DMS53 (cell line): Measurements from ENCODE around the gene SLC13A5.
"Not testable (repeated sequence)": the region's sequence is repeated elsewhere in the genome, so short reads cannot be mapped to it uniquely, and the experiment has no call there.

ENCODE experiments used
- DNase-seq: peaks from one replicate; lab custom pipeline; 2025; lab: John Stamatoyannopoulos, UW

SLC13A5 gene

GRCh38 chr17:6661464-6661848 is 51.7 kb downstream of the SLC13A5 start:
- DNase-seq: no peak

GRCh38 chr17:6660805-6661463 is 52.2 kb downstream of the SLC13A5 start:
- no peak for DNase-seq

GRCh38 chr17:6660101-6660500 is 53.1 kb downstream of the SLC13A5 start:
- DNase-seq: no peak

- not testable (repeated sequence) for DNase-seq
These were observed 54.8 kb downstream of the SLC13A5 start for GRCh38 chr17:6658411-6658810.

GRCh38 chr17:6657633-6658287 is 55.4 kb downstream of the SLC13A5 start:
- DNase-seq: no peak

GRCh38 chr17:6656797-6657632 is 56.2 kb downstream of the SLC13A5 start:
- DNase-seq: peak; percentile 82

DNA sequence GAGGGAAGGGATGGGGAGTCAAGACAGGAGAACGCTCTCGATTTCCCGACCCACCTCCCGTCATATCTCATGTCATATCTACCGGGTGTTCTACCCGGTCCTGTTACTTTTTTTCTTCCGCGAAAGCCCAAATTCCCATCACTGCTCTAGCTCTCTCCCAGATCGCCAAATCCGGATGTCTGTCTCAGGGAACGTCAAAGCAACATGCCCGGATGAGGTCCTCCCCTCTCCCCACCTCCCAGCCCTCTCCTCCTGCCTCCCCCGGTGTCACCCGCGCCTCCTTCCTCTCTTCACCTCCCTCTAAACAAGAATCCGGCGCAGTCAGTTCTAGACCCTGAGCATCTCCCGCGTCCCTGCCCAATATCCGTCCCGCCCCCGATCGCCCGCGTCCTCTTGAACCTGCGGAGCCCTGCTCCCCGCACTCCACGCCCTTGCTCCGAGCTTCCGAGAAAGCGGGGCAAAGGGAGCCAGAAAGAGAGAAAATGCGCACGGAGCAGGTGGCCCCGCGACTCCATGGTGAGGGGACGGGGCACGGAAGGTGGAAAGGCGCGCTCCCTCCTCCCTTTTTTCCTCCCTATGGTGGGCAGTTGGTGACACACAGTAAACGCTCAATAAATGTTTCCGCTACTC is 57.3 kb downstream of the SLC13A5 start:
- DNase-seq: peak; percentile 51

DNA sequence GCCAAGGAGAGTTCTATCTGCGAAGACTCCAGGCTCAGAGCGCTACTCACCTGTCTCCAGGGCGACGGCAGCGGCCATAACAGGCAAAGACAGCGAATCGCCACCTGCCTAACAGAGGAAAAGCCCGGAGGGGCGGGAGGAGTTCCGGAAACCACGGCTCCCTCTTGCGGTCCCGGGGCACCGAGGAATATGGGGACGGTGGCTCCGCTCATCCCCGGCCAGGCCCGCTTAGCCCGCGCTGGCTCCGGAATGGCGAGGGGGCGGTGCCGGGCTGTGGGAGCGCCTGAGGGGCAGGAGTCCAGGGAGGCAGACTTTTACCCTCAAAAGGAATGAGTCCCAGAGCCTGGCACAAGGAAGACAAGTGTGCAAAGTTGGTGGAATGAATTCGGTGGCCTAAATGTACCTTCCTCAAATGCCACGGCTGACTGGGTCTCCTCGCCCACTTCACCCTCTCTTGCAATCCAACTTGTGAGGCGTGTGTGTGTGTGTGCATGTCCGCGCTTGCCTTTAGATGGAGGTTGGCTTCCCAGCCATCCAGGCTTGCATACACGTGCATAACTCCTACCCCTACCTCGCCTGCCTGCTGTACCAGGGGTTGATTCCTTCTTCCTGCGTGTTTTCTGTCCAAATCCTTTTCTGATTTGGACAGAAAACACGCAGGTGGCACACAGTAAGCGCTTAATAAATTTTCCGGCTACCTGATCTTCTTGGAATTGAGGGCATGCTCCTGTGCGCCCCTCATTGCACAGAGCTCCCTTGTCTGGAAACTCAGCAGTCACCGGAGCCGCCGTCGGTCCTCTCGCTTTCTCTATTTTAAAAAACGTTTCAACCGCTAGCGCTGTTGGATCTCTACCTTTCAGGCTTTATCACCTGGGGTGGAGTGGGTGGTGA is 58.1 kb downstream of the SLC13A5 start:
- peak; percentile 96 for DNase-seq

DNA sequence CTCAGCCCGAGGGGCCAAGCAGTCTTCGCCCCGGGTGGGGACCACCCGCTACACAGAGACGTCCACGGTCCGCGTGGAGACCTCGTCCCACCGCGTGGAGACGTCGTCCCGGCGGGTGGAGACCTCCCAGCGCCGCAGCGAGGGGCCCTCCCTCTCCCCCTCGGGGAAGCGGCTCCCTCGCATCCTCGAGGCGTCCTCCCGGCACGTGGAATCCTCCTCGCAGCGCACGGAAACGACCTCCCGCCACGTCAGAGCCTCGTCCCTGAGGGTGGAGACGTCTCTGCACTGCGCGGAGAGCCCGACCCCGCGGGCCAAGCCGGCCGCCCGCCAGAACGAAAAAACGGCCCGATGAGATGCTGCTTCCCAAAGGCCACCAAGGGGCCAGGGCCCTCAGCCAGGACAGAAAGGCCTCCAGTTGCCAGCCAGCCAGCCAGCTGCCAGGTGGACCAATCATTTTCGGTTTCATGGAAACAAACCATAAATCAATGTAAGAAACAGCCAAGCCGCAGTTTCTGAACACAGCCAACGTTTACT is 61.2 kb downstream of the SLC13A5 start:
- DNase-seq: peak; percentile 73

DNA sequence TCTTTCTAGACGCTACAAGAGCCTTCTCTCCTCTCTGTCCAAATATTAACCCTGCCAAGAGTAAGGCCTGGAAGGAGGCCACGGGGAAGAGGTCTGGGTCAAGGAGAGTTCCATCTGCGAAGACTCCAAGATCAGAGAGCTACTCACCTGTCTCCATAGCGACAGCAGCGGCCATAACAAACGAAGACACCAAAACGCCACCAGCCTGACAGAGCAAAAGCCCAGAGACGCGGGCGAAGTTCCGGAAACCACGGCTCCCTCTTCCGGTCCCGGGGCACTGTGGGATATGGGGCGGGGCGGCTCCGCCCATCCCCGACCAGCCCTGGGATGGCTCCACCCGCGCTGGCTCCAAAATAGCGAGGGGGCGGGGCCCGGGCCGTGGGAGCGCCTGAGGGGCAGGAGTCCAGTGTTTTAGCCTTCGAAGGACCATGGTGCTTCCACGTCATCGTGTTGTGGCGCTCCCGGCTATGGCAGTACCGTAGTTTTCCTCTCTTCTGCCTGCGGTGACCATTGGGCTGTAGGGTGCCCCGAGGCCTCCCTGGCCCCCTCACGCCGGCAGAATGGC is 61.7 kb downstream of the SLC13A5 start, which contains the start of the genes C17orf100 and MED31:
C17orf100 (plus strand) TSS at position 409 of the 565 bp plus-strand sequence; CDS start at position 561, 152 bp downstream.
MED31 (minus strand) TSS at position 252 of the 565 bp plus-strand sequence; CDS start at position 175, 77 bp downstream.
- peak; percentile 99 for DNase-seq

DNA sequence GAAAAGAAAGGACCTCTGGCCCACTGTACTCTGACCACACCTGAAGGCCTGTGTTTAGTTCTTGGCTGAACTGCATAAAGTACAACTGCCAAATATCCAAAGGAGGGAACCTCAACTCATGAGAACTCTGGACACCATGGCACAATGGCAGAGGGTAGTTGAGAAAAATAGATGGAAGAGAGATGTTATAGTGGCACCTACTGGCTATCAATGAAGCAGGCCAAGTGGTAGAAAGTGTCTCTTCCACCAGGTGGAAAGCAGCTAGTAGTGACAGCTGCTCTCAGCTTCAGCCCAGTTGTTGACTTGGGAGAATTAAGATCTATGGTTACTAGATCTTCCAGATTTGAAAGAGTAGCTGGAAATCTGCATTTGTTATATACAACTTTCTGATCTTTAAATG is 65.0 kb downstream of the SLC13A5 start:
- peak; percentile 56 for DNase-seq

GRCh38 chr17:6643451-6644125 is 69.6 kb downstream of the SLC13A5 start:
- DNase-seq: peak; percentile 17

- DNase-seq: no peak
These were observed 70.6 kb downstream of the SLC13A5 start for GRCh38 chr17:6642592-6642991.

DNA sequence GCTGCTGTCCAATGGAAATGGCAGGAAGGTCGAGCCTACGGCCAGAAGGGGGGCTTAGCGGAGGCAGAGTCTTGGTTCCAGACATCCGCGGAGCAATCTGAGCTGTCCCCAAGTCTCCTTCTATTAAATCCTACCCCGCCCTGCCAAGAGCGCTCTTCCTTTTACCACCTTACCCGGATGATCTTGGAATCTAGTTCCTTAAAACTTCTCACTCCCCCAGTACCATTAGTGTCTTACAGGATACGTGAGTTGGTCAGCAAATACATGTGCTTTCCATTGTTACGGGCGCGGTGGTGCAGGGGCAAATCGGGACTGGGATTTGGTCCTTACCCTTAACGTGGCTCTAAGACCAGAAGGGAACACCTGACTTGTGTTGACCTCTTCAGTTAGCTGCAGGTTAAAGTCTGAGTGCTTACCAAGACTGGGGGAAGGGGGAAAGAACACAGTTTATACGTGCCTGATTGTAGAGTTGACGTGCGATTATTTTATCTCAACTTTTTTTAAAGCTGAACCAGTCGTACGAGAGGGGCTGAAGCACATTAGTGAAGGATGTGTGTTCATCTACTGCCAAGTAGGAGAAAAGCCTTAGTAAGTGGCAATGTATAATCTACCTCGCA is 71.8 kb downstream of the SLC13A5 start:
- peak; percentile 75 for DNase-seq

DNA sequence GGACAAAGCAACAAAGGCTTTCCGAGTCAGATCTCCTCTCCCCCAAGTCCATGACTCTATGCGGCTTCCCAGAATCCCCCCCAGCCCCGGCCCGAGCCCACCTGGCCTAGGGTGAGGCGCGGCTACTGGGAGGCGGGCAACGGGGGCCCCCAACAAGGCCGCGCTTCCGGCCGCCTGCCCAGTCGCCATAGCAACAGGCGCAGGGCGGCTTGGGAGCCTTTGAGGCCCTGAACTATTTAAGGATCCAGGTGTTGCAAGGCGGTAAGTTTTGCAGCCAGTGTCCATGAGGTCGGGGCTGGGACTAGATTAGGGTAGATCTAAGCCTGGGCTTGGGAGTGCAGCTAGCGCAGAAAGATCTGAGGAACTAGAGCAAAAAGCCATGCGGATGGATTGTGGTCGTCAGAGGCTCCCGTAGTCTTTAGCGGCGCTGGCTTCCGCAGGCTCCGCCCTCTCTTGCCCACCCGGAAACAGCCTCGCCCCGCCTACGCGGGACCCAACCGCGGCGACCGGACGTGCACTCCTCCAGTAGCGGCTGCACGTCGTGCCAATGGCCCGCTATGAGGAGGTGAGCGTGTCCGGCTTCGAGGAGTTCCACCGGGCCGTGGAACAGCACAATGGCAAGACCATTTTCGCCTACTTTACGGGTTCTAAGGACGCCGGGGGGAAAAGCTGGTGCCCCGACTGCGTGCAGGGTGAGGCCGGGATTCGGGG is 72.5 kb downstream of the SLC13A5 start, which contains the start of the genes KIAA0753 and TXNDC17:
KIAA0753 (minus strand) TSS at position 176 of the 711 bp plus-strand sequence. CDS start 5,608 bp downstream, outside the sequence.
TXNDC17 (plus strand) TSS at position 525 of the 711 bp plus-strand sequence; CDS start at position 548, 23 bp downstream.
- DNase-seq: peak; percentile 98

DNA sequence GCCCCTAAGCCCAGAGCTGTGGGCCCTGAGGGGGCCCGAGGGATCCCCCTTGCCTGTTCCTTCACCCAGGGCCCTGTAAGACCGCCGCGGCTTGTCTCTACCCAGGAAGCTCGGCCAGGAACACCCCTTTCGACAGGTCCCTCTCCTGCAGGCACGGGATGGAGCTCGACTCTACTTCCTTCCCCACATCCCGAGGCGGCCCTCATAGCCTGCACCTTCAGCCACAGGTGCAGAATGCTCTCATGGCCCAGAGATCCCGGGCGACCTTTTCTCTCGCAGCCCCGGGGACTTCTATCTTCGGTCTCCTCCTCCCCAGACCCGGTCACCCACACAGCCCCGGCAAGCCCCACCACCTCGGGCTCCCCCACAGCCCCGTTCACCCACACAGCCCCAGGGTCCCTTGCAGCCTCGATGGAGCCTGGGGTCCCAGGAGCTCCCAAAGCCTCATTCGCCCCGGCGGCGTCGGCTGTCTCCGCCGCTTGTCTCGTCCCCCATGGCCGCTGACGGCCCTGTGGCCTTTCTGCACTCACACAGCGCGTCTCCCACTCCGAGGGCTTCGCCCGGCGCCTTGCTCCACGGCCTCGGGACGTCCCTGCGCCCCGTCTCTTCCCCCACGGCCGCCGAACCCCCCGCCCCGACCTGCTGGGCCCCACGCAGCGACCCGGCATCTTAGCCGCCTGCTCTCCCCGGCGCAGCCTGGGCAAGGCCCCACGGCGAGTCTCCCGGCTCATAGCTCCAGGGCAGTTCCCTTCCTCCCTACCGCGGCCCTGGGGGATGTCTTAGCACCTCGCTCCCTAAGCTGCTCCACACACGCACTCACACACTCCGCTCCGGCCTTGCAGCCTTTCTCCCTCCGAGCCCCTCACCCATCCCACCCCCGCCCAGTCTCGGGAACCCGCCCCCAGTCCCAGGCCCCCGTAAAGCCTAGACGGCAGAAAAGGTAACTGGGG is 73.3 kb downstream of the SLC13A5 start:
- peak; percentile 78 for DNase-seq

- no peak for DNase-seq
These were observed 74.1 kb downstream of the SLC13A5 start for GRCh38 chr17:6639014-6639585.
